GM18873 (cell line): ENCODE data around the gene CDC42.
"Not testable (repeated sequence)": the region's sequence is repeated elsewhere in the genome, so short reads cannot be mapped to it uniquely, and the experiment has no call there.

ENCODE experiments used
- ATAC-seq: cut with Tn5 transposase; IDR thresholded peaks from one replicate; pipeline ENCODE4 v1.9.1; 2021; ENCODE audit warnings: mild to moderate bottlenecking, moderate library complexity, moderate number of reproducible peaks; ENCODE audit not compliant: unreplicated experiment, low FRiP score

The CDC42 gene

DNA sequence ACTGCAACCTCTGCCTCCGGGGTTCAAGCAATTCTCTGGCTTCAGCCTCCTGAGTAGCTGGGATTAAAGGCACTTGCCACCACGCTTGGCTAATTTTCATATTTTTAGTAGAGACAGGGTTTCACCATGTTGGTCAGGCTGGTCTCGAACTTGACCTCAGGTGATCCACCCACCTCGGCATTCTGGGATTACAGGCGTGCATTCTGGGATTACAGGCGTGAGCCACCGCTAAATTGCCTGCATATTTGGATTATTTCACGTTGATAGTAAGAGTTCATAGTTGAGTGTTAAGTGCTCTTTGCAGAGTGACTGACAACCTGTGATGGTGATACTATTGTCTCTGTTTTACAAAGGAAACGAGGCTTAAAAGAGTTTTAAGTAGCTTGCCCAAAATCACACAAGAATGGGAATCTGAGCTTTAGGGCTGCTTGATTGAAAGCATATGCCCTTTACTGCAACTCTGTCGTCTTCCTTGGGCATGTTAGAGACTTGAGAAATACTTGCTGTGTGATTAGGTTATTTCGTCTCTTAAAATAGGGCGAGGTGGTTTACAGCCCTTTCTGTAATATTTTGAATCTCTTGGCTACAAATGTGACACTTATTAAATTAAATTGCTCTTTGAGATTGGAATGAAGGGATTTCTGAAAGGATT is 12.4 kb downstream of the CDC42 start:
- ATAC-seq = no peak

DNA sequence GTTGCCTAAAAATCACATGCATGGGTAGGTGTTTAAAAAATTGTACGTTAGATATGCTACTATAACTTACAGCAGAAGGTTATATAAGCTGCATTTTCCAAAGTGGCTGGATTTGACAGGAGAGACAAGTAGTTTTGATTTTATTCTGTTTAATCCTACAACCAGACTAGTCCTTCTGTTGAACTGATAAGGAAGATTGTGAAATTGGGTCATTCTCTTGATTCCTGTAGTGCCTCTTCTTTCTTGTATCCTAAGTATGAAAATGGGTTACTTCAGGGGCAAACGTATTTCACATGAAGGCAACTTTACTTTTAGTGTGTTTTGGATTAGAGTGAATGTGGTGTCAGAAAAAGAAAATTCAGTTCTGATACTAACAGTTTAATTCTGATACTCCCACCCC is 19.0 kb downstream of the CDC42 start:
- ATAC-seq = no peak

DNA sequence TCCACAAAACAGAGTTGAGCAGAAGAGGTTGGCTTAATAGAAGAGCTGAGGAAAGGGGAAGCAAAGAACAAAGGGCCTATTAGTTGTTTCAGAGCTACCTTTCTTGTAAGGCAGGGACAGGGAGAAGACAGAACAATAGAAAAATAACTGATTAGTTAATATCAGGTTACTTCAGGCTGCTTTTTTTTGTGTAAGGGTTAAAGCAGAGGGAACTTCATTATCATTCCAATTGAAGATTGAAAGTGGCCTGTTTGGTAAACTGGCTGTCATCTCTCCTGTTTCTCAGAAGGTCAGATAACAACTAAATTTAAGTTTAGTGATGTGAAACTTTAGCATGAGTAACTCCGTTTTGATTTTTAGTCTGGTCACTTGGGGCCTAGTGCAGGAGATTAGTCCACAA is 22.3 kb downstream of the CDC42 start:
- no peak for ATAC-seq

DNA sequence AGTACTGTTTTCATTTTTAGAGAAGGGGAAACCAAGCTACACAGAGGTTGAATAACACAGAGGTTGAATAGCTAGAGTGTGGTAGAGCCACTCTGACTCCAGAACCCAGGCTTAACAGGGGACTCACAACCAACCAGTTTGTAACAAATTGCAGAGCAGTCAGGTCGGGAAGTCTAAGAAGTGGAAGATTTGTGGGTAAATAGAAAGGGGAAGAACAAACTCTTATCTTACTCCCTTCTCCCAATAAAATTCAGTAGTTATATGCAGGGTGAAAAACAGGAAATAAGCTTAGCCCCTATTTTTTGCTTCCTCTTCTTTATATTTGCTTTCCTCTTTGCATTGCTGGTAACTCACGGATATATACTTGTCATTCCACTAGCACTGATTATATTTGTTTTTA is 23.2 kb downstream of the CDC42 start:
- no peak for ATAC-seq

DNA sequence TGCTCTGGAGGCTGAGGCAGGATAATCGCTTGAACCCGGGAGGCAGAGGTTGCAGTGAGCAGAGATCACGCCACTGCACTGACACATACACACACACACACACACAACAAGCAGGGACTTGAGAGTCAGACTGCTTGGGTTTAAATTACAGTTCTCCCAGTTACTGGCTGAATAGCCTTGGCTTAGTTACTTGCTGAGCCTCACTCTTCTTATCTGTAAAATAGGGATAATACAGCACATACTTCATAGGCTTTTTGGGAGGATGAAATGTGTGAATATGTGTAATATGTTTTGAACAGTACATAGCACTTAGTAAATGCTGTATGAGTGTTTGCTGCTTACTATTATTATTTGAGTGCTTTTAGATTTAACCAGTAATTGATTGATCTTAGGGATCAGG is 23.8 kb downstream of the CDC42 start:
- ATAC-seq = no peak

DNA sequence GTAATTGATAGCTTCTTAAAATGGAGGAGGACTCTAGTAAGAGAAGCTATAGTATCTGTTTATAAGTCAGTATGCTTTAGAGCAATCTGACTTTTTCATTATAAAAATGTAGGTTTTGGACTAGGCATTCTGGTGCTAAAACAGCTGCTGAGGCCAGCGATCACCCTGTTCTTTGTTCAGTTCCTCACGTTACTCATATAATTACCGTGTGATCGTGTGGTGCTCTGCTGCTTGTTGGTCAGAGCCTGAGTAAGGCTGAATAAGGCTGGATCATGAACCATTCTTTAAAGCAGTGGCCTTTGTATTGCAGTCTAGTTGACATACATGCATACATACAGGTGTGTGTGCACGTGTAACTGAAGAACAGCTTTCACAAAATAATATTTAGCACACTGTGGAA is 25.2 kb downstream of the CDC42 start:
- ATAC-seq = no peak

DNA sequence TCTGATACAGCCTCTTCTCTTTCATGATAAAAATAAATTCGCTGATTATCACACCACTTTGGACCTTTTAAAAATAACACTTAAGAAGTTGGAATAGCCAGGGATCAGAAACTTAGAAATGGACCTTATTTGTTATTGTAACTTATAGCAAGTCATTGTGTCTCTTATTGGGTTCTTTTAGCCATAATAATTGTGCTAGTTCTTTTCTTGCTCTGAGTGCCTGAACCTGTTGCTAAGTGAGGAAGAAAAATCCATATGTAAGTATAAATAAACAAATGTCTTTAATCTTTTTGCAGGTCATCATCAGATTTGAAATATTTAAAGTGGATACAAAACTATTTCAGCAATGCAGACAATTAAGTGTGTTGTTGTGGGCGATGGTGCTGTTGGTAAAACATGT is 25.6 kb downstream of the CDC42 start:
- ATAC-seq = no peak

DNA sequence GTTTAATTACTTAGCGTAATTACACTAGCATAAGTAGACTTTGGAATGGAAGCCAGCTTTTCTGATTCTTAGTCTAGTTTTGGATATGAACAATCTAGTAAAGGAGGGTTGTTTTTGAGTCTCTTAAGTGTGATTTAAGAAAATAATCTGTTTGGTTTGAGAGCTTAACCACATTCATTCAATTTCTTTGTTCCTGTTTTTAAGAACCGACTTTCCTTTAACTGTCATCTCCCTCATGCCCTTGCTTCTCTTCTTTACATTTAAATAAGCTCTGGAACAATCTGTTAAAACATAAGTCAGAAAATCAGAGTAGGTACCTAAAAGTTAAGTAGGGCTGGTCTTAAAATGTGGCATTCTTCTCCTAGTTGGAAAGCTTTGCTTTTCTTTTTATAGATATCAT is 27.7 kb downstream of the CDC42 start:
- ATAC-seq = no peak

DNA sequence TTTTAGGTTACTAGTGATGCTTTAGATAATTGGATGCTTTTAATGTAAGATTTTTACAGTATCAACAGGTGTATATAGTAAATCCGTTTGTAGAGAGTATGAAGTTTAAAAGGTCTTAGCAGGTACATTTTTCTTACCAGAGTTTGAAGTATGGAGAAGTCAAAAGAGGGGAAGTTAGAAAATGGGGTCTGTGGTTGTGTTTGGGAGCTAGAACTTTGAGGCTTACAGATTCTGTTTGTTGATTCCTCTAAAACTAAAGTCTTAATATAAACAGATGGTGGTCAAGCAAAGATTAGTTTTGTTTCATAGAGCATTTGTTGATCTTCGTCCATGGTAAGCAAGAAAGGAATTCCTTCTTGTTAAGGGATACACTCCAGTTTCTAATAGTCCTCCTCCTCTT is 35.8 kb downstream of the CDC42 start:
- ATAC-seq = no peak

DNA sequence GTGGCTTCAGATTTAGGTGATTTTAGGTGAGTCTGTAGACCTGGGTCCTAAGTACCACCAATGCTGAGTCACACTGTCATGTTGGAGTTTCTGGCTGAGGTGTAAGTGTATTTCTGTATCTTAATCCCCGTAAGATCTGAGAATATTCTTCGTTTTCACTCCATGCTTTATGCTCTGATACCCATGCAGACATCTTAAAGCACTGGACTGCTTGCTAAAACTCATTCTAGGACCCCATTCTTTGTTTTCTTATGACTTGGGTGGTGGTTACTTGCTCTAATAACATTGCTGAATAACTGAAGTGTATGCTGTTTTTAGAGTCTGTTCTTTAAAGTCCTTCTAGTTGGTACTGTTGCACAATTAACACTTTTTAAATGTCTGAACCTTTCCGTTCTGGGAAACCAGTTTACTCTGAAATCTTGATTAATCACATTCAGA is 36.6 kb downstream of the CDC42 start:
- ATAC-seq = no peak

DNA sequence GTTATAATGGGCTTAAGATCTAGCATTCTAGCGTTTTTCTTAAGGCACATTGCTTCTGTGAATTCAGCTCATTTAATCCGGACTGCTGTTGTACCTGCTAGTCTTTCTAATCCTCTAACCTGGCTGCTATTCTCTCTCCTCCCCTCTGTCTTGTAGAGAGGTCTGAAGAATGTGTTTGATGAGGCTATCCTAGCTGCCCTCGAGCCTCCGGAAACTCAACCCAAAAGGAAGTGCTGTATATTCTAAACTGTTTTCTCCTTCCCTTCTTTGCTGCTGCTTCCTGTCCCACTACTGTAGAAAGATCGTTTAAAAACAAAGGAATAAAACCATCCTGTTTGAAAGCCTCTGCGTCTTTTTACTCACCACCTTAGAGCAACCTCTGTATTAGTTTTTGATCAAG is 37.3 kb downstream of the CDC42 start:
- ATAC-seq = no peak

DNA sequence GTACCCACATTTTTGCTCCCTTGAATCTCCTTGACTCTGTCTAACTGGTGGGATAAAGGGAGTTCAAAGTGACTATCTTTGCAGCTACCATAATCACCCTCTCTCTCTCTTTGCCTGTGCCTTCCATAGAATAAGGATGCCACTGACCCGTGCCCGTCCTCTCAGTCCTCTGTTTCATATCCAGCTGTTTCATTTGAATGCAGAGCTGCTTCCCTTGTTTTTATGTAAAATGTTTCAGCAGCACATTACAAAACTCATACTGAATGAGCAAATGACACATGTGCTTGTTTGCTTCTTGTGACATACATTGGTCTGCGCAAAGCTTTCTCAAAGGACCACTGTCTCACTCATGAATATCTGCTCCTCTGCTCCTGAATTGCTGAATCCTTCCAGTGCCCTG is 38.4 kb downstream of the CDC42 start:
- no peak for ATAC-seq

DNA sequence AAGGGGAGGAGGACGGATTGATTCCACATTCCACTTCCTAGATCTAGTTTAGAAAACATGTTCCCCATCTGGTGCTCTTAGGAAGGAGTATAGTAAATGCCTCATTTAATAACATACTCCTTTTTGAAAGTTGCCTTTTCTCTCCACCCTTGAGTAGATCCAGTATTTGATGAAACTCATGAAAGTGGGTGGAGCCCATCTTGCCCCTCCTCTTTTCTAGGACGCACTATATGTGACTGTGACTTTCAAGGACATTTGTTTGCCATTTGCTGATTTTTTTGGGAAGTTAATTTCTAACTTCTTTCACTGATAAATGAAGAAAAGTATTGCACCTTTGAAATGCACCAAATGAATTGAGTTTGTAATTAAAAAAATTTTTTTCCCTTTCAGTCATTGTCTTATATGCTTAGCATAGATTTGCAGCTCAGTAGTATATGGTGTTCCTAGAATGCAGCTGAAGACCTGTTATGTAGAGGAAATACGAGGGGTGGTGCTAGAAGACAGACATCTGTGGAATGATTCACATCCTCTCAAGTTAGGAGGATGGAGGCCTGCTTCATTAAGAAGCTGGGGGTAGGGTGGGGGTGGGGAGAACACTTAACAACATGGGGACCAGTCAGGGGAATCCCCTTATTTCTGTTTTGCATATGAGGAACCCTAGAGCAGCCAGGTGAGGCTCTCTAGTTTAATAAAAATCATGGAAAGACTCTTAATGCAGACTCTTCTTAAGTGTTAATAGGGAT is 39.7 kb downstream of the CDC42 start:
- ATAC-seq = not testable (repeated sequence)

DNA sequence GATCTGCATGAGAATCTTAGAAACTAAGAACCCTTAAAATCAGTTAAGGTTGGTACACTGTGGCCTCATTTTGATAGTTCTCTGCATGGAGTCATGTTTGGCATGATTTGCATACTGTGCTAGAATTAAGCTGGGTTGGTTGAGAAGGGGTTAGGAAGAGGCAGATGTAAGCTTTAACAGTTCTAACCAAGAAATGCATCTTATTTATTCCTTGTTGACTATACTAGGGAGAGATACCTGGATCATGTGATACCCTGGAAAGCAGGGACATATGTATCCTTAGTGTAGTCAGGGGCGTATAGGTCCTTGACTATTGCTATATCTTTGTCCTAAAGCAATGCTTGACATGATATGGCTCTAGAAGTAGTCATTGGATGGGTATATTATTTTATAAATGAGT is 41.0 kb downstream of the CDC42 start:
- no peak for ATAC-seq

DNA sequence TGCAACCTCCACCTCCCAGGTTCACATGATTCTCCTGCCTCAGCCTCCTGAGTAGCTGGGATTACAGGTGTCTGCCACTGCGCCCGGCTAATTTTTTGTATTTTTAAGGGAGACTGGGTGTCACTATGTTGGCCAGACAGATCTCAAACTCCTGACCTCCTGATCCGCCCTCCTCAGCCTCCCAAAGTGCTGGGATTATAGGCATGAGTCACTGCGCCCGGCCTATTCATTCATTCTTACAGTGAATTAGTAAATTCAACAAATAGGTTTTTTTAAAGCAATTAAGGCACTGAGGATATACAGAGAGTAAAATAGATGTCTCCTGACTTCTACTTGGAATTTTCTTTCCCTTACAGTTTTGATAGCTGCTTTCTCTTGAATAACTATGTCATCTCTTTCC is 43.5 kb downstream of the CDC42 start:
- no peak for ATAC-seq

DNA sequence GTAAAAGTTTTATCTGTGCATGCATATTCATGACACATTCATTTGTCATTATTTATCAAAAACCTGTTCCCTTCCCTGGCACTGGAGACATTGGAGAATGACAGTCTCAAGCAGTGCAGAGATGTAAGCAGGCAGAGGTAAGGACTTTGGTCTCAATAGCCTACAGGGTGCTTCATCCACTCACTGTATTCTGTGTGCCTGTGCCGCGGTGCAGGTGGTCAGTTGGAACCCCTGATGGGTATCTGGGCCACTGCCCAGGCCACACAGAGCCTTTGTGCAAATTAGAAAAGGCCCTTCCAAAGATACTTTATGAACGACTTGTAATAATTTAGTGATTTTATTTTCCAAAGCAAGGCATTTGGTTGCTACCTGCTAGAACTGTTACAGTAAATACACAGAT is 44.0 kb downstream of the CDC42 start:
- no peak for ATAC-seq

DNA sequence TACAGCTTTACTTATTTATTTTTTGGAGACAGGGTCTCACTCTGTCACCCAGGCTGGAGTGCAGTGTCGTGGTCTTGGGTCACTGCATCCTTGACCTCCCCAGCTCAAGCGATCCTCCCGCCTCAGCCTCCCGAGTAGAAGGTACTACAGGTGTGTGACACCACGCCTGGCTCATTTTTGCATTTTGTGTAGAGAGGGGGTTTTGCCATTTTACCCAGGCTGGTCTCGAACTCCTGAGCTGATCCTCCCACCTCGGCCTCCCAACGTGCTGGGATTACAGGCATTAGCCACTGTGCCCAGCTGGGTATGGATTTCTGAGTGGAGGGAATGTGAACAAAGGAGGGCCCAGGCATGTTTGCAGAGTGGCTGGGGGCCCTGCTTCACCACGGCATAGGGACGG is 46.2 kb downstream of the CDC42 start:
- no peak for ATAC-seq

DNA sequence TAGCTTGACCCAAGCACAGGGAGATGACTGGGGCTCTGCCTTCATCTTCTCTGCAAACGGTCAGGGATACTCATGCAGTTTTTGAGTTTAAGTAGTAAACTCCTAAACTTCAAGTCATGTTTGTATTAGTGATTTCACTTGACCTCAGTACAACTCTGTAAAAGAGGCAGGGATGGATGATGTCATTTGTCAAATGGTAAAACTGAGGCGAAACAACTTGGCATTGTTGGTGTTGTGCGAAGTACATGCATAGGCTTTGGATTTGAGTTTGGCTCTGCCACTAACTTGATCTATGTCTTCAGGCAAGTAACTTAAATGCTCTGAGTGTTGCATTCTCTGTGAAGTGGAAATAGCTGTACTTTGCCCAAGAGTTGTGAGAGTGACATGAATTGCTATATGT is 47.7 kb downstream of the CDC42 start:
- ATAC-seq = no peak

DNA sequence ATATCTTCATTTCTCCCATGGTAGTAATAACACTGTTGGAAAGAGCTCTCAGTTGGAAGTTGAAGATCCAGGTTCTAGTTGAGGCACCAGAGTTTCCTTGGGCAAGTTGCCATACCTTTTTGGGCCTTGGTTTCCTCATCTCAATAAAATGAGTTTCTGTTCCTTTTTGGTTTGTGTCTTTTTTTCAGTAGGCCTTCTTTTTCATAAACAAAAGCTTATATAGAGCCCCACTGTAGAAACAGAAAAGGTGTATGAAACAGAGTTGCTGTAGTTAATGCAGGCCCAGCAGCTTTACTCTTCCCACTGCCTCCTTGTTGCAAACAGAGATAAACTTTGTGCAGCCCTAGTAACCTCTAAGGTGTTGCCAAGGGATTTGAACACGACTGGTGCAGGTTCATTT is 48.7 kb downstream of the CDC42 start:
- ATAC-seq = no peak

DNA sequence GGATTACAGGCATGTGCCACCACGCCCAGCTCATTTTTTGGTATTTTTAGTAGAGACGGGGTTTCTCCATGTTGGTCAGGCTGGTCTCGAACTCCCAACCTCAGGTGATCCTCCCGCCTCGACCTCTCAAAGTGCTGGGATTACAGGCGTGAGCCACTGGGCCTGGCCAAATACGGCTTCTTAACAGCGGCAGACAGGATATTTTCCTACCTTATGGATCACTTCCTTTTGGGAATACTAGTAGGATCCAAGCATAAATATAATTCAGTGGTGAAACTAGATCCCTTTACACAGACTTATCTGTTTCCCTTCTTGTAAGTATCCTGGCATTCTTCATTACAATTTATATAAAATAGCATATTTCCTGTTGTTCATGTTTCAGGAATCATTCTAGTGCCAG is 49.5 kb downstream of the CDC42 start:
- ATAC-seq = no peak

DNA sequence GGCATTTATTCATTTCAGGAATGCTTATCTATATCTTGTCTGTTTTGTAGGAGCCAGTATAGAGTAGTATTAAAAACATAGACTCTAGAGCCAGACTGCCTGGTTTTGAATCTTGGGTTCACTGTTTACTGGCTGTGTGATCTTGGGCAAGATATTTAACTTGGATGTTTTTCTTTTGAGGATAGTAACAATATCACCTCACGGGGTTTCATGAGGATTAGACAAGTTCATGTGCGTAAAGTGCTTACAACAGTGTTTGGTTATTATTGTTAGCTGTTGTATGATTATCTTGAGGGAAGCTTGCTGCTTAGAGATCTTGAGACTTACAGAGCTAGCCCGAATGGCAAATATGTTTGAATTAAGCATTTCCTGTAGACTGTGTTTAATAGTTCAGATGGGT is 50.2 kb downstream of the CDC42 start:
- ATAC-seq = no peak

DNA sequence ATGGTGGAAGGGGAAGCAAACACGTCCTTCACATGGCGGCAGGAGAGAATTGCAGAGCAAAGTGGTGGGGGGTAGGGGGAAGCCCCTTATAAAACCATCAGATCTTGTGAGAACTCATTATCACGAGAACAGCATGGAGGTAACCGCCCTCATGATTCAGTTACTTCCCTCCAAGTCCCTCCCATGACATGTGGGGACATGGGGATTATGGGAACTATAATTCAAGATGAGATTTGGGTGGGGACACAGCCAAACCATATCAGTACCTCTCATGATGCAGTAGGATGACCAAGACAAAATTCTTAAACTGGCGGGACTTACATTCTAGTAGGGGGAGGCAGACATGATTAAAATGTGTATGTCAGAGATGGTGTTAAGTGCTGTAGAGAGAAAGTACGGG is 51.6 kb downstream of the CDC42 start:
- no peak for ATAC-seq
